GM21423 (cell line): ENCODE results near the gene SMG6.
"Not testable (repeated sequence)": the region's sequence is repeated elsewhere in the genome, so short reads cannot be mapped to it uniquely, and the experiment has no call there.

Experiments used
- ATAC-seq: cut with Tn5 transposase; IDR thresholded peaks from one replicate; pipeline ENCODE4 v1.9.1; 2021; ENCODE audit warnings: mild to moderate bottlenecking, moderate library complexity; ENCODE audit not compliant: unreplicated experiment

The SMG6 gene

DNA sequence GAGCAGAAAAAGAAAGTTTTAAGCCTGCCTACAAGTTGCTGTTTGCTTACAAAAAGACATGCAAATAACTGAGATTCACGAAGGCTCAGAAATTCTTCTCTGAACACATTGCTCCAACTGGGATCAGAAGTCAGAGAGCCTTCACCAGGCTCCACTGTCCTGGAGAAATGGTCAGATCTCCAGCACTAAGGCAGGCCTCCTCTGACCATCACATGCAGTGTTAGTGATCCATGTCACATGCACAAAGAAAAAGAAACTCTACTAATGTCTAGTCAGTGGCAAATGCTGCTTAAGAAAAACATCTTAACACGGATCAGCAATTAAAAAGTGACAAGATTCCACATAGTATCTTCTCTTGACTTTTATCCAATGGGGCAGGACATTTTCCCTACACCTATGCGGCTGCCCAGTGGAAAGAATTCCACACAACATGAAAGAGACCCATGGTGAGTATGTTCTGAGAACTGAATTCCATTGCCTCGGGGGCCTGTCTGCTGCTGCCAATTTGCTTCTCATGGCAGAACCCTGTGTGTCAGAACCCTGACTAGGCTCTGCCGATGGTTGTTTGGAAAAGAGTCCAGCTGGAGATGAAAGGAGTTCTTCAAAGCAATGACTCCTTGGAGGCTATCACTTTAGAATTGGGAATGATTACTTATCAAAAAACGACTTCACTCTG lies 152.1 kb downstream of the SMG6 start:
- ATAC-seq = no peak

DNA sequence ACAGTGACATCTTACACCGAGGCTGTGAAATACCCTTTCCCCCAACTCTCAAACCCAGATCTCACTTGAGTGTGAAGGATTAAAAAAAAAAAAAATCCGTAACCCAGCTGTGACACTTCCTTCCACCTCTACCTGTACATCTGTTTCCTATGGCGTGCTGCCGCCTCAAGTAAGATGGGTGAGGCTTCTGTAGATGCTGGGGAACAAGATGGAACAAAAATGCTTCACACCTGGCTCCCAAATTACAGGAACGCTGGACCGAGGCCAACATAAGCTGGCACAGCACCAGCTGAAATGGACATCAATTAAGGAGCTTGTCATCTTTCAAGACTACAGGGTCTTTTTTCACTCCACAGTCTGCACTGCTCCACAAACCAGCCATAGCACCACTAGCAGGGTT lies 152.8 kb downstream of the SMG6 start:
- ATAC-seq = no peak

DNA sequence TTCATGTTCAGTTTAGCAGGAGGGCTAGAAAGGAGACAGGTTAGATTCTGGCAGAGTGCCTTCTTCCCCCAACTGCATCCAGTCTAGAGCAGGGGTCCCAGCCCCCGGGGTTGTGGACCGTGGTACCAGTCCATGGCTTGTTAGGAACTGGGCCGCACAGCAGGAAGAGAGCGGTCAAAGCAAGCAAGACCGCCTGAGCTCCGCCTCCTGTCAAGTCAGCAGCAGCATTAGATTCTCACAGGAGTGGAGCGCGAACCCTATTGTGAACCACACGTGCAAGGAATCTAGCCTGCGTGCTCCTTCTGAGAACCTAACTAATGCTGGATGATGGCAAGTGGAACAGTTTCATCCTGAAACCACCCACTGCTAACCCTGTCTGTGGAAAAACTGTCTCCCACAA lies 153.7 kb downstream of the SMG6 start:
- ATAC-seq = no peak

DNA sequence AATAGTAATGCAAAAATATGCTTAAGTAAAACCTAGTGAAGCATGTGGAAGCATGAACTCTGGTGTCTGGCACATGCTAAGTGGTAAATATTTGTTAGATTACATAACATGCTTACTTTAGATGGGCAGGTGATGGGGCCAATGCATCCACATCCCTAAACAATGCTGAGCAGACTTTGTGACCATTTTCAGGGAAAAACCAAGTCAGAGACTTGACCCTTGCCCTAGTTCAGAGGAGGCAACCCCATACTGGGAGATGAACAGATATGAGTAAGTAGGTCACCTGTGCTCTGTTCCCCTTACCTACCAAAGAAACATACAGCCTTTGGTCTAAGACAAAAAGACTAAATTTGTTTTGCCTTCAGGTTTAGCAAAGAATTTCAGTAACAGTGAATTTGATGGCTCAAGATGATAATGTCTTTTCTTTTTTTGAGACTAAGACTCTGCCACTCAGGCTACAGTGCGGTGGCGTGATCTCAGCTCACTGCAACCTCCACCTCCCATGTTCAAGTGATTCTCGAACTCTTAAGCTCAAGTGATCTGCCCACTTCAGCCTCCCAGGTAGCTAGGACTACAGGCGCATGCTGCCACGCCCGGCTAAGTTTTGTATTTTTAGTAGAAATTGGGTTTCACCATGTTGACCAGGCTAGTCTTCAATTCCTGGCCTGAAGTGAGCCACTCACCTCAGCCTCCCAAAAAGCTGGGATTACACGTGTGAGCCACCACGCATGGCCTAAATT lies 157.3 kb downstream of the SMG6 start:
- no peak for ATAC-seq

DNA sequence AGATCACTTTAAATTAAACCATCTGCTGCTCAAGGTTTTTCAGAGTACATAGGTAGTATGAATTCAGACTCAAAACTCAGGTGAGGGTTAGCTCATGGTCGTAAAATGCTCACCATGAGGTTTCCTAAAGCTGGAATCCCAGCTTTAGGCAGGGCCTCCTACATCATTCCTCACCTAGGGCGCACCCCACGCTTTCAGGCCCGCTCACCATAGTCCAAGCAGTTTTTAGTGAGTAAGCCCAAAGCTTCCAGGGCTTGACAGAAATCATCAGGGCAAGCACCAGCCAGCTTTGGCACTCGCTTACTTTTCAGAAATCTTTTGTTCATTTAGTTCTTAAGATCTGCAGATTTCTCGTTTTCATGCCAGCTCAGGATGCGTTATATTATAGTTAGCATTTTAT lies 158.9 kb downstream of the SMG6 start:
- ATAC-seq = no peak

DNA sequence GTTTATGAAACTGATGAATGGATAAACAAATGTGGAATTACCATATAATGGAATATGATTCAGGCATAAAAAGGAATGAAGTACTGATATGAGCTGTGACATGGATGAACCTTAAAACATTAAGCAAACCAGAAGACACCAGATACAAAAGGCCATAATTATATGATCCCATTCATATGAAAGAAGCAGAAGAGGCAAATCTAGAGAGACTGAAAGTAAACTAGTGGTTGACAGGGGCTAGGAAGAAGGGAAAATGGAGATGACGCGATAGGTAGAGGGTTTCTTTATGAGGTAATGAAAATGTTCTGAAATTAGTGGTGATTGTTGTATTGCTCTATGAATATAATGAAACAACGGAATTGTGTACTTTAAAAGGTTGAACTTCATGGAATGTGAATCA lies 160.3 kb downstream of the SMG6 start:
- no peak for ATAC-seq

DNA sequence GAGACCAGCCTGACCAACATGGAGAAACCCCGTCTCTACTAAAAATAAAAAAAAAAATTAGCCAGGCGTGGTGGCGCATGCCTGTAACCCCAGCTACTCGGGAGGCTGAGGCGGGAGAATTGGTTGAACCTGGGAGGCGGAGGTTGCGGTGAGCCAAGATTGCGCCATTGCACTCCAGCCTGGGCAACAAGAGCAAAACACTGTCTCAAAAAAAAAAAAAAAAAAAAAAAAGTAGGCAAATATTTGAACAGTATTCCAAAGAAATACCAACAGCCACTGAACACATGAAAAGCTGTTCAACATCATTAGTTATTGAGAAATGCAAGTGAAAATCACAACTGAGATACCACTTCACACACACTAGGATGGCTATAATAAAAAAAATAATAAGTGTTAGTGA lies 160.9 kb downstream of the SMG6 start:
- ATAC-seq = not testable (repeated sequence)

DNA sequence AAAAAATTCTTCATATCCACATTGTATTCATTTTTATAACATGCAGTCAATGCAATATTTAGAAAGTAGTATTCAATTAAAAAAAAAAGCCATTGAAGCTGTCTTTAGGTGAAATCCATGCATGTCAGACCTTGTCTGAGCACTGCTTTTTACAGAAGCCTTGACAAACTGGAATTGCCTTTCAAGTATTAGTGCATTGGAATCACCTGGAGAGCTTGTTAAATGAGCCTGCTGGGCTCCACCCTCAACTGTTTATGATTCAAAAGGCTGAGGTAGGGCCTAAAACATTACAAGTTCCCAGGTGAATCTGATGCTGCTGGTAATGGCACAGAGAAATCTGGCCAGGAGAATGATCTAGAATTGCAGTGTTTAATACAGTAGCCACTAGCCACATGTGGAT lies 162.9 kb downstream of the SMG6 start:
- ATAC-seq = no peak

DNA sequence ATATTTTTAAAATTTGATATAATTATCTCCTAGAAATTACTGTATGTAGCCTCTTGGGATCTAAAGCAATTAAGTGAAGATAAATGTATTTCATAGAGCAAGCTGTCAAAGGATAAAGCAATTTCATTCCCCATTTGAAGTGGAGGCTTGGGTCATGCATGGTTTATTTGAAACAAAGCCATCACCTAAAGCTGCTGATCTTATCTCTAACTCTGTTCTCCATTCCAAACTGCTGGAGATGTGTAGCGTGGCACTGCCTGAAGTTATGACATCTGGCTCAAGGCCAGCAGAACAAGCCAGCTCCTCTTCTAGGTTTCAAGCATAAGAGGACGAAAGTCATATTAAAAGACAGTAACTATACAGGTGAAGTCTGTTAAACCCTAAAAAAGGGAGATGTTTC lies 164.8 kb downstream of the SMG6 start:
- peak; percentile 31 for ATAC-seq

DNA sequence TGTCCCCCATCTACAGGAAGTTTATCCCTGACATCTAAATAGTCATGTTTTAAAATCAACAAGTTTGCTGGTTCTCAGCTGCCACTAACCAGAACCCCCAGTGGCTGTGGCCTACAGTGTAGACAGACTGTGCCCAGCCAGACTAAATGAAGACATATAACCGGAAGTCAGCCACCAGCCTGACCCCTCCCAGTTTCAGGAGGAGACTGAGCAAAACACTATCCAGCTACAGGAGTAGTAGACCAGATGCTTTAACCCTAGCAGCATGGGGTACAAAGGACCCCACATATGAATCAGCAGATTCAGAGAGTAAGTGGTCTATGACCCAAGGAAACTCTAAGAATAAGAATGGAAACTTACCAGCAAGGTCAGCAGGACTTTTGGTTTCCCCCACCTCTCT lies 165.3 kb downstream of the SMG6 start:
- peak; percentile 68 for ATAC-seq

DNA sequence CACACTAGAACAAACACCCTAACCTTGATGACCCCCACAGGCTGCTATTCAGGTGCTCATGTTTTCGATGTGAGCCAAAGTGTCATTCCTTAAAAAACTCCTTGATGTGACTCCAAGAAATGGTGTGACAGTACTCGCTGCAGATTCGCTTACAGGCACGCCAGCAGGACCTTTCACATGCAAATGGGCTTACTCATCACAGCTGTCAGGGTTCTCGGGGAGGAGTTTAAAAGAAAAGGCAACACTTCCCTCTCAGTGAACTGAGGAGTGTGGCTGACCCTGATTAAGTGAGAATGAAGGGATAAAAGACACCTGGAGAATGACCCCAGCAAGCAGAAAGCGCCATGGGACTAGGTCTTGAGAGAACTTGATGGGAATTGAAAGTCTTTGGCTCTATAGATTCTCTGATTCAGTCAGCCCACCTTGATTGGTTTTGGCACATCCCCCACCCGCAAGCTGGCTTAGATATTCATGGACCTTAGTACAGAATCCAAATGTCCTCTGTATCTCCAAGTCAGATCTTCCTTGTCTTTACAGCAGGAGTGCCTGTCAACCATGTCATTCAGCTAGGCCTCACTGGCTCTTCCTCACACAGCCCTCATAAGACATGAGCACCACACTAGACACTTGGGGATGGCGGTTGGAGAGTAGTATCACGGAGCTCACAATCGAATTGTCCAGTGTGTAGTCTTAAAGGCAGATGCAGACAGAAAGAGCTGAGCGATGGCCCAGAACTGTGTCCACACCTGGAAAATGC lies 166.1 kb downstream of the SMG6 start:
- ATAC-seq = no peak

DNA sequence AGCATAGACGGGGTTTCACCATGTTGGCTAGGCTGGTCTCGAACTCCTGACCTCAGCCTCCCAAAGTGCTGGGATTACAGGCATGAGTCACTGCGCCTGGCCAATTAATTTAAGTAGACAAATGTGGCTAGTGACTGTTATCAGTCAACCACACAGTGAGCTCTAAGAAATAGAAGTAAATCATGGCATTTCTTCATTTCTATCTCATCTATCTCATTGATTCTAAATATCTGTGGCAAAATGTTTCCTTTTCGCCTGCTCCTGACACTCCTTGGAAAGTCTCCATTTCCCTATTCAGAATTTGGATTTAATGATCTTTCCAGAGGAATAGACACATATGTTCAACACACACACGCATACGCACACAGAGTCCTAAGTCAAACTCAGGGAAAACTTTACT lies 167.3 kb downstream of the SMG6 start:
- ATAC-seq = no peak

DNA sequence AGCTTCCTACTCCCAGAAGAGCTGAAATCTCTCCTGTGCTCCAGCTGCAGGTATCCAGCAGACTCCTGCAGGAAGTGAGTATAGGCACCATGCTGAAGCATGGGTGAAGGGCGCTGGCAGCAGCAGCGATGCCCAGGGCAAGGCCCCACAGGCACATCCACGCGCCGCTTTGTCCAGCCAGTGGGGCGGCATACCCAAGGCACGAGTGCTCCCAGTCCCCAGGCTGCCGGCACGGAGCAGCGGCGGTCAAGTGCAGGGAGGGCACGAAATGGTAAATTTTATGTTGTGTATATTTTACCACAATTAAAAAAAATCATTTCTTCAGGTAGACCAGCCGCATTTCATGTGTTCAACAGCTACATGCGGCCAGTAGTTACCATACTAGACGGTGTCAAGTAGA lies 175.6 kb downstream of the SMG6 start:
- ATAC-seq = no peak

DNA sequence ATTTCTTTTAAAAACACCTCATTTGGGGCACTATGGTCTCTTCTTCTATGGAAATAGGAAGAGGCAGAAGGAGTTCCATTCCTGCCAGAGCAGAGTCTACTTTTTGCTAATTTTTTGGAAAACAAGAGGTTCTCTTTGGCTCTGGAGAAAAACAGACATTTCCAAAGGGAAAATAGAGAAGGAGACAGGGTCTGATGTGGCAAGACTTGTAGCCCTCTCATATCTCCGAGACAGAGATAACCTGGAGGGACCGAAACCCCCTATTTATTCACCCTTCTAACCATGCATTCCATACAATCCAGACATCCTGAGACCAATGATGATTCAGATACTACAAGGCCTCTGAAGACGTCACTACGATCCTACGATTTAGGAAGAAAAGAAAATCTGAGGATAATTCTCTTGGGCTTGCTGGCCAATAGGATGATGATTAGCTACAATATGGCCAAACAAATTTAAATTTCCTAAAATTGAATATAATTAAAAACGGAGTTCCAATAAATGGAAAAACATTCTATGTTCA lies 178.5 kb downstream of the SMG6 start:
- no peak for ATAC-seq

DNA sequence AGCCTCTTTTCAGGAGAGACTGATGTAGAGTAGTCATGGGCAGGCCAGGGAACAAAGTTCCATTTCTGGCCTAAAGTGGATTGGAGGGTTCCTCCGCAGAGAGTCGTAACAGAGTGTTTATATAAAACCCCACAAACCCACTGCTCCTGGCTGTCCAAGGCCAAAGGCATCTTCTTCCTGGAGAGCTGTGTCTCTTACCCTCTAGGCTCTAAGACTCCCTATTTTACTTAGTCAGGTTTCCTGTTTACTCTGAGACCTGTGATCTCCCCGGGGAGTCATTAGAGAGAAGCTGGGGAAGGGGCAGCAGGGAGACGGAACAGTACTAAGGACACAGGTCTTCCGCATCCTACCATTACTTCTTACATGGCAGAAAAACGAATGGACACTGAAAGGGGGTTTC lies 179.2 kb downstream of the SMG6 start:
- no peak for ATAC-seq

DNA sequence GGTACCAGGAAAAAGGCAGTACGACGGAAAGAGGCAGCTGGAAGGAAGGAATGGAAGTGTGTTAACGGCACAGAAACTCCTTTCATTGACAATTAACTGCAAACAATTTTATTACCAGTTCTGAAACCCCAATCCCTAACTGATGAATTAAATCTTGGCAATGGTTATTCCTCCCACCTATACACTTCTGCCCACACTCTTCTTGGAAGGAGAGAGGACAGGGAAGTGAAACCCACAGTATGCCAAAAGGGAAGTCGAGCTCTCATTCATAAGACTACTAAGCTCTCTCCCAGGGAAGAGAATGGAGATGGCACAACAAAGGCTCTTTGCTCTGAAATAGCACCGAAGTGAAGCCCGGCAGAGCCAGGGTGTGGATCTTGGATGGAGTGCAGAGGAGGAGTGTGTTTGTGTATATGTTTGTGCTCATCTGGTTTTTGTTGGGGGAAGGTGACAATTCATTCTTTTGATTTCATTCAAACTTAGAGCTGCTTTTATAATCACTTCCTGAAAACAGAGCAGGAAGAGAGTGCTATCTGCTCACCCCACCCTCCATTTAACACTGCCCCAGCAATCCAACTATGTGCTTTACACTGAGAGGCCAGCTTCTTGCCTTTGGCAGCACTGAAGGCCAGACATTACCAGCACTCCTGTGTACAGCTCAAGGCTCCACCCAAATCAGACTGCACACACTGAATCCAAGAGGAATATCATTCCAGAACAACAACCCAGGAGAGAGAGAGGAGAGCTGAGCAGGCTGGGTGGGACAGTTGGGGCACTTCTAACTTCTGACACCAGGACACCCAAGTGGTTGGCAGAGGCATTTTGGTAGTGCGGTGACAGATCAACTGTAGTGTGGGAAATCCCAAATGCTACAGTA lies 180.0 kb downstream of the SMG6 start:
- no peak for ATAC-seq

DNA sequence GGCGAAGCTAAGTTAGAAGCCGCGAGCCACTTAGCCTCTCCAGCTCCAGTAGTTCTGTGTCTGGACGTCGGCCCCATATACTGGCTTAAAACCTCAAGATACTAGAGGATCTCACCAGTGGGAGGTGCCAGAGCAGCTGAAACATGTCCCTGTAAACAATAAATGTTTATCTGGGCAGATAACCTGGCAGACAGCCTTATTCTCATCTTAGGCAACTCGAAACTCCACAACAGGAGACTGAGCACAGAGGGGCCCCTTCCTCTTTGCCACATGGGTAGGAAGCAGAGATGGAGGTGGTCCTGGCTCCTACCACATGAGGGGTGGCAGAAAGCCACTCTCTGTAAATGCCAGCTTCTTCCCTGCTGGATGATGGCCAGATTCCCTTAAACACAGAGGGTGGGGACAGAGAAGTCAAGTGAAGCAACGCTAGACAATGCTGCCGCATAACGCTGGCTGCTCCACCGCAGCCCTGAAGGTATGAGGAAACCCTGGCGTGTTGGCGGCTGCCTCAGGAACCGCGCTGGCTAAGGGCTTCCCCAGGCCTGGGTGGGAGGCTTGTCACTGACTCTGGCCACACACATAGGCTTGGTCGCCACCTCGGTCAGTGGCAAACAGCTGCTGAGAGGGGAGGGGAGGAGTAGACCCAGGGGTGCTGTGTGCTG lies 180.8 kb downstream of the SMG6 start:
- ATAC-seq = no peak

DNA sequence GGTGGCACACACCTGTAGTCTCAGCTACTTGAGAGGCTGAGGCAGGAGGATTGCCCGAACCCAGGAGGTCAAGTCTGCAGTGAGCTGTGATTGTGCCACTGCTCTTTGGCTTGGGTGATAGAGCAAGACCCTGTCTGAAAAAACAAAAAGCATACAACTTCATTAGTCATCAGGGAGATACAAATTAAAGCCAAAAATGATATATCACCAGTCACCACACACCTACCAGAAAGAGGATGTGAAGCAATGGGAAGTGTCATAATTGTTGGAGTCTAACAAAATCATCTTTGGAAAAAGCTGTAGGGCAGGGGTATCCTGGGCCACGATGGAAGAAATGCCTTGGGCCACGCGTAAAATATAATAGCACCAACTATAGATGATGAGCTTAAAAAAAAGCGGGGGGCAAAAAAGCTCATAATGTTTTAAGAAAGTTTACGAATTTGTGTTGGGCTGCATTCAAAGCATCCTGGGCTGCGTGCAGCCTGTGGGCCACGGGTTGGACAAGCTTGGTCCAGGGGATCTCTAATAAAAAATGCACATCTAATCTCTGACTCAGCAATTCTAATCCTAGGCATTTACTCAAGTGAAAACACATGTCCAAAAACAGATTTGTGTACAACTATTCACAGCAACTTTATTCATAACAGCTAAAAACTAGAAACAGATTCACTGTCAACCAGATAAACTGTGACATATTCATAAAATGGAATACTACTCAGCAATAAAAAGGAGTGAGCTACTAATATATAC lies 182.8 kb downstream of the SMG6 start:
- ATAC-seq = no peak

DNA sequence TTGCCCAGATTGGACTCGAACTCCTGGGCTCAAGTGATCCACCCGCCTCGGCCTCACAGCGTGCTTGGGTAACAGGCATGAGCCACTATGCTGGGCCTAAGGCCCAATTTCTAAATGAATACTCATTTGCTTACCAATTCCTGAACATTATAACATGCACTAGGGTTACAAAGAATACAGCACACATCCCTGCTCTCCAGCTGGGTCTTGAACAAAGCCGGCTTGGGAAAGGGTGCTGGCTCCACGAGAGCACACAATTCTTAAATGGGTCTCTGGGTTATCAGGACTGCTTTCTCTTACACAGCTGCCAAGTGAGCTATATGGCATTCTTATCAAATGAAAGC lies 190.3 kb downstream of the SMG6 start:
- ATAC-seq = no peak

DNA sequence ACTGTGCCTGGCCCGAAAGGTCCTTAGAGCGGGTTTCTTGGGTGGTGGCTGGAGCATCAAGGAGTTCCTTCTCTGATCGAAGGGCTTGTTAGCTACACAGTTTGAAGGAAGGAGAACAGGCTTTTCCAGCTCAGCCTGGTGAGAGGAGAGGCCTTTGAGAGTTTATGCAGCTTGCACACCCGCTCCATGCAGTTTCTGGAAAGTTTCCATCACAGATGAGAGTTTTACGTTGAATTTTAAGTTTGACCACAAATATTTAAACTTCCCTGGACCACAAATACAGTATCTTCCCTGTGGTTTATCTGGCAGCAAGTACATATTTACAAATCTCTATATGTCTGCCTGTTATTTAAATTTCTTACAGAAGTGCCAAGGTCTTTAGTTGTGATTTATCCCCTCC lies 191.9 kb downstream of the SMG6 start:
- ATAC-seq = no peak
